GM15510 (cell line): ENCODE data around the gene PLOD3.

Experiments used
- POLR2A ChIP-seq: IDR thresholded peaks from 3 replicates; pipeline ENCODE4 v1.6.1; 2011; ENCODE audit warnings: borderline replicate concordance; ENCODE audit not compliant: insufficient read length; ENCODE audit errors: extremely low read depth

PLOD3 gene

DNA sequence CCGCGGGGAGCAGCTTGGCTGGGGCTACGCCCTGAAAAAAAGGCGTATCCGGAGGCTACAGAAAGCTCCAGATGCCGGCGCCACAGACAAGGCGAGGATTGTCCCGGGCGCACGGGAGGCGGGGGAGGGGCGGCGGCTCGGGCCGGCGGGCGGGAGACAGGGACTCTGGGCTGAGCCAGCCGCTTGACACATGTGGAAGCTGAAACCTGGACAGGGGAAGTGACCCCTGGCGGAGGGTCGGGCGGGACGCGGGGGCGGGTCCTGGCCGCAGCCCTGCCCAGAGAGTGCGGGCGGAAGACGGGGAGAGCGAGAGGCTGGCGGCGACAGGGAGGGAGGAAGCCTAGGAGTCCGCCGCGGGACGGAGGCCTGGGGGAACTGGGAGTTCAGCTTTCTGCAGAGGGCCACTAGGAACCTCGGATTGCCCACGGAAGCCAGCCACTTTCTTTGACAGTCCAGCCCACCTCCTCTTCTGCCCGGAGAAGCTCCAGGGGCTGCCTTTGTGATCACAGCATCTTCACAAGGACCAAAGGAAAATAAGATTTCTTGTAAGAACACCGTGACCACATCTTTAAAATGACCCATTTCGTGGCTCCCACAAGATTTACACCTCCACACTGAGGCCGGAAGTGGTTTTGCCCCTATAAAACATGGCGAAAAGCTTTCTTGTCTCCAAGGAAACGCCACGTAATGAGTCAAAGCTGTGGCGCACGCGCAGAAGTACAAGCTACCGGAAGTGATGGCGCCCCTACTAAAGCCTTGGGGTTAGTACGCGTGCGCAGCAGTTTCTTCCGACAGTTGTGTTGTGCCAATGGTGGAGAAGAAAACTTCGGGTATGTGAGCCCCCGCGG is at the start of gene PLOD3, which contains the start of gene ZNHIT1:
Gene PLOD3 (minus strand): TSS at position 194 of the 848 bp plus-strand sequence. CDS start 307 bp downstream, outside the sequence.
Gene ZNHIT1 (plus strand): TSS at position 778 of the 848 bp plus-strand sequence. CDS start 31 bp downstream, at position 809.
- peak; percentile 56 for TF ChIP-seq POLR2A

- no peak for TF ChIP-seq POLR2A
Observed at GRCh38 chr7:101265622-101266516, 48.5 kb upstream of the PLOD3 start.

DNA sequence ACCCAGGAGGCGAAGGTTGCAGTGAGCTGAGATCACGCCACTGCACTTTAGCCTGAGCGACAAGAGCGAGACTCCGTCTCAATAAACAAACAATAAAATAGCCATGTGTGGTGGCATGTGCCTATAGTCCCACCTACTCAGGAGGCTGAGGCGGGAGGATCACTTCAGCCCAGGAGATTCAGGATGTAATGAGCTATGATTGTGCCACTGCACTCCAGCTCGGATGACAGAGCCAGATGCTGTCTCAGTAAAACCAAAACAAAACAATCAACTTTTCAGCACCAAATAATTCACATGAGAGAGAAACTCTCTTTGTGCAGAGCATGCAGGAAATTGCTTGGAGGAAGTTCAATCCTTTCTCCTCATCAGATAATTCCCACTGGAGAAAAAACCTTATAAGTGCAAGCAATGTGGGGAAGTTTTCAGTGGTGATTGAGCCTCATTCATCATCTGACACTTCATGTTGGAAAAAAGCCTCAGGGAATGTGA is 40.9 kb upstream of the PLOD3 start:
- no peak for TF ChIP-seq POLR2A

DNA sequence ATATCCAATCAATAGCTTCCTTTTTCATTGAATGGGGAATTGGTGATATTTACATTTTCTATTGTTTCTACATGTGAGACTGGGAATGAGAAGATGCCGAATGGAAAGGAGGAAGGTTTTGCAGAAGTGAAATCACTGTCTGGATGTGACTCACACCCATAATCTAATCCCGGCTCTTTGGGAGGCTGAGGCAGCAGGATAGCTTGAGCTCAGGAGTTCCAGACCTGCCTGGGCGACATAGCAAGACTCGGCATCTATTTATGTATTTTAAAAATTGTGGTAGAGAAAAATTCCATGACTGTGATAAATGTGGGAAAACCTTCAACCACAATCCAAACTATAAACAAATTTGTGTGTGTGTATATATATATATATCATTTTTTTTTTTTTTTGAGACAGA is 38.4 kb upstream of the PLOD3 start:
- TF ChIP-seq POLR2A, result no peak

DNA sequence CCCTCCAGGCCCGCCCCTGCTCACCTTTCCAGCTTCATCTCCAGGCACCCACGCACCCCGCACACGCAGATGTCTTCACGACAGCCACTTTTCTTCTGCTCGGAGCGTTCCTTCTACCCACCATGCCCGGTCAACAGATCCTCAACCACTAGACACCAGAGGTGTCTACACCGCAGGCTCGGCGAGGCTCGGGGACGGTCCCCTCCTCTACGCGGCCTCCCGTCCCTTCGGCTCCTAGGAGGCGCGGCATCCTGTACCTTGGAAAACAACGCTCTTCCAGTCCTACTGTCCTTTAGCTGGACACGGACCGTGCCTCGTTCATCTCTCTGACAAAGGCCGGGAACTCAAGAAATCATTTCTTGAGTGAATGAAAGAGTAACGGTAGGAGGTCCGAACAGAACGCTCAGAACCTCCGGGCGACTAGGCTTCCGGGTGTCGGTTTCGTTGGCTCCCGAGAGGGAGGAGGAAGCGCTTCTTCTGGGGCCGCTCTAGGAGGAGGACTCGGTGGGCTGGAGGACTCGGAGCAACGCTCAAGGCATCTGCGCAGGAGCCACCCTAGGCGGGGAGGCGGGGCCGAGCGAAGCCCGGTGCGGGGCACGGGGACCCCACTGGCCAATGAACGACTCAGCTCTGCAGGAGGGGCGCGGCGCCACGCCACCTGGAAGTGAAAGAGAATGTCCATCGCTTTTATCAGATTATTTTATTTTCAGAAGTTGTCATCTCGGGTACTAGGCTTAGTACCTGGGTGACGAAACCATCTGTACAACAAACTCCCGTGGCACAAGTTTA is 34.7 kb upstream of the PLOD3 start:
- TF ChIP-seq POLR2A, result peak; percentile 67

- no peak for TF ChIP-seq POLR2A
Observed at GRCh38 chr7:101250324-101250723, 32.9 kb upstream of the PLOD3 start.

GRCh38 chr7:101248276-101248675 is 30.9 kb upstream of the PLOD3 start:
- no peak for TF ChIP-seq POLR2A

DNA sequence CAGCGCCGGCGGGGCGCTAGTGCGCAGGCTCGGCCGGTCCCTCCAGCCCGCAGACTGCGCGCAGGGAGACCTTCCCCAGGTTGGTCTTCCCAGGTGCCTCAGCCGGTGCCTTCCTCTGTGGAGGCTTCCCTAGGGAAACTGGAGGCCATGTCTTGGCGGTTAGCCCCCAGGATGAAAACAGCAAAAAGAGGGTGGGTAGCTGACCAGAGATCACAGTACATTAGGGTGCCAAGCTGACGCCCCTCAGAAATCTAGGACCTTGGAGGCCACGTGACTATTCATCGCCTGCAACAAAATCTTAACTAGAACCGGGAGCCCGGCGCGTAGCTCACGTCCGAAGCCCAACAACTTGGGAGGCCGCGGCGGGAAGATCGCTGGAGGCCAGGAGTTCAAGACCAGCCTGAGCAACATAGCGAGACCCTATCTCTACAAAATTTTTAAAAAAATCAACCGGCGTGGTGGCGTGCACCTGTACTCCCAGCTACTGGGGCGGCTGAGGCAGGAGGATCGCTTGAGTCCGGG is 27.8 kb upstream of the PLOD3 start:
- no peak for TF ChIP-seq POLR2A

DNA sequence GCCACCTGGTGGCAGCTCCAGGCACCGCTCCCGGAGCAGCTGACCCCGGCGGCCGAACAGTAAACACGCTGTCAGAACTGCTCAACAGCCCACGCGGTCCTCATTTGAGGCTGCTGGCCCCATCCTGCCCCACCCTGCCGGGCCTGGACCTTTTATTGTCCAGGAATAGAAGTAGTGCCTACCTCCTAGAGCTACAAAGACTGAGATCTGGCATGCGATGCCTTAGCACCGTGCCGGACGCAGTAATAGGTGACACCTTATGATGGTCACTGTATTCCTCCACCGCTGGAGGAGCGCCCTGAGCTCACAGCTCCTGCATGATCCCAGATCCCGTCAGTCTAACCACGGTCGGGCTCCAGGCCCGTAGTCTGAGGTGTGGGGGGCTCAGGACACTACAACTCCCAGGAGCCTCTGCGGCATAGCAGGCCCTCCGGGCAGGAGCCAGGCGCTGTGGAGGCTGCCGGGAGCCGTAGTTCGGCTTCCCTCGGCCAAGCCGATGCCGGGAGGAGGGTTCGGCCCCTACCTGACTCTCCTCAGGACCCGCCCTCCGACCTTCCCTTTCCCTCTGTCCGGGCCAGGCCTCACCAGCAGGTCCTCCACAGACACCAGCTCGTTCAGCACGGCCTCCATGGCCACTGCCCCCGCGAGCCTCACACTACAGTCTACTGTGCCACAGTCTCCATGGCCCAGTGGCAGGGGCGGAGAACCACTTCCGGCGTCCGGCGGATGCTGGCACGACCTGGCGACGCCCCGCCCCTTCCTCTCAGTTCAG is 27.2 kb upstream of the PLOD3 start, which contains the start of gene FIS1:
Gene FIS1 (minus strand): TSS at position 707 of the 772 bp plus-strand sequence. CDS start 77 bp downstream, at position 630.
- peak; percentile 76 for TF ChIP-seq POLR2A

DNA sequence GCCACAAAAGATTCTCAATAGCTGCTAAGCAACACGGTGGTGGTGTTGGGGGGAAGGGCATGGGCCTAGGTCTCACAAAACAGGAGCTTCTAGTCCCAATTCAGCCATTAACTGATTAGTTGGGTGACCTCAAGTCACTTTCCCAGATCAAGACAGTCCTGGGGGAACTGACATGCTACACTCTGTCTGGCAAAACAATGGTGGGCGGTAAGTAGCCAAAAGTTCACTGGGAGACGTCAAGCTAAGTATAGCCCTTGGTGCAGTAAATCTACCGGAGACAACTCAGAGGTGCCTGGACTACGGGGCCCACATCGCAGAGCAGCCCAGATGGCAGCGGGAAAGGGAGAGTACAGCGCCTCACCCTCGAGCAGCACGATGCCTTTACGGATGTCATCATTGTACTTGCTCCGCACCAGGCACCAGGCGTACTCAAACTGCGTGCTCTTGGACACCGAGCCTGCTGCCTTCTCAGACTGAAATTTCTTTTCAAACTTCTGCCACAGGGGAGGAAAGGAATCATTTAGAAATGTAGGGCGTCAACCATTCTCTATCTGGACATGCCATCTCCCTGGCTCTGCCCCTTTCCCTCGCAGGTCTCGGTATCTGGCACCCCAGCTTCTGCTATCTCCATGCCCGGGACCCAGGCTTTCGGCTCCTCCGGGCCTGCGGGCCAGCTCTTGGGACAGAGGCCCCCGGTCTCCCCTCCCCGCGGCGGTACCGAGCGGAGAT is 26.4 kb upstream of the PLOD3 start:
- TF ChIP-seq POLR2A, result no peak

GRCh38 chr7:101241443-101242349 is 24.3 kb upstream of the PLOD3 start:
- no peak for TF ChIP-seq POLR2A

DNA sequence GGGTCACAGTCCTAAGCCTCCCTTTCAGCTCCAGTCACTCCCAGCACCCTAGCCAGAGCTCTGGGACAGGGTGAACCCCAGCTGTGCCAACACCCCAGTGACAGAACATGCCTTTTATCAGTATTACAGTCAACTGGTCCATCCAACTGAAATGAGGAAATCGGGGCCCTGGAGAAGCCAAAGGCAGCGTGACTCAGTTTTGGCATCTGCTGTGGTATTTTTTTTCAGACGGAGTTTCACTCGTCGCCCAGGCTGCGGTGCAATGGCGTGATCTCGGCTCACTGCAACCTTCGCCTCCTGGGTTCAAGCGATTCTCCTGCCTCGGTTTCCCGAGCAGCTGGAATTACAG is 23.6 kb upstream of the PLOD3 start:
- no peak for TF ChIP-seq POLR2A
